ENCODE data around the gene CADM1.

The CADM1 gene

GRCh38 chr11:115247361-115247760, 256.9 kb downstream of the CADM1 start:
- TF ChIP-seq, protein P1, sequence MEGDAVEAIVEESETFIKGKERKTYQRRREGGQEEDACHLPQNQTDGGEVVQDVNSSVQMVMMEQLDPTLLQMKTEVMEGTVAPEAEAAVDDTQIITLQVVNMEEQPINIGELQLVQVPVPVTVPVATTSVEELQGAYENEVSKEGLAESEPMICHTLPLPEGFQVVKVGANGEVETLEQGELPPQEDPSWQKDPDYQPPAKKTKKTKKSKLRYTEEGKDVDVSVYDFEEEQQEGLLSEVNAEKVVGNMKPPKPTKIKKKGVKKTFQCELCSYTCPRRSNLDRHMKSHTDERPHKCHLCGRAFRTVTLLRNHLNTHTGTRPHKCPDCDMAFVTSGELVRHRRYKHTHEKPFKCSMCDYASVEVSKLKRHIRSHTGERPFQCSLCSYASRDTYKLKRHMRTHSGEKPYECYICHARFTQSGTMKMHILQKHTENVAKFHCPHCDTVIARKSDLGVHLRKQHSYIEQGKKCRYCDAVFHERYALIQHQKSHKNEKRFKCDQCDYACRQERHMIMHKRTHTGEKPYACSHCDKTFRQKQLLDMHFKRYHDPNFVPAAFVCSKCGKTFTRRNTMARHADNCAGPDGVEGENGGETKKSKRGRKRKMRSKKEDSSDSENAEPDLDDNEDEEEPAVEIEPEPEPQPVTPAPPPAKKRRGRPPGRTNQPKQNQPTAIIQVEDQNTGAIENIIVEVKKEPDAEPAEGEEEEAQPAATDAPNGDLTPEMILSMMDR (IDR thresholded peaks at IDR 0.05; ENCODE audit: low read depth, low read length, poor library complexity, severe bottlenecking) = no peak
- no peak for TF ChIP-seq EZH2phosphoT487 (IDR thresholded peaks at IDR 0.05; ENCODE audit: borderline replicate concordance, low read length)
- Histone ChIP-seq H3K4me1 (ENCODE audit: control insufficient read depth, low read length) (no peaks in the 10 kb centered on the region), H3K79me2 (ENCODE audit: control insufficient read depth, low read length) (no peaks in the 10 kb centered on the region), H3K4me3 (ENCODE audit: low read length) (no peak overlapping the region), H3K36me3 (ENCODE audit: control insufficient read depth, low read length) (no peaks in the 10 kb centered on the region), H3K27me3 (ENCODE audit: control insufficient read depth, low read length) (no peaks in the 10 kb centered on the region), H3F3A (ENCODE audit: control insufficient read depth, insufficient read depth) (no peaks in the 10 kb centered on the region), H3K9me2 (replicated peaks; ENCODE audit: control insufficient read depth, low read length) (no peaks in the 10 kb centered on the region), H3K9me3 (ENCODE audit: control insufficient read depth, insufficient read depth, low read length) (no peaks in the 10 kb centered on the region), H3K4me2 (ENCODE audit: low read length) (no peak overlapping the region), H4K20me1 (ENCODE audit: control insufficient read depth, insufficient read depth, low read depth, low read length) (no peaks in the 10 kb centered on the region), H3K27ac (ENCODE audit: low read depth, low read length) (no peak overlapping the region)

- Histone ChIP-seq H3K4me1 (ENCODE audit: control insufficient read depth, low read length) (no peaks in the 10 kb centered on the region), H3K27me3 (ENCODE audit: control insufficient read depth, low read length) (no peaks in the 10 kb centered on the region)
Observed at GRCh38 chr11:115244758-115245157, 259.5 kb downstream of the CADM1 start.

GRCh38 chr11:115244296-115244695, 259.9 kb downstream of the CADM1 start:
- Histone ChIP-seq H3K79me2 (ENCODE audit: control insufficient read depth, low read length) (no peaks in the 10 kb centered on the region), H4K20me1 (ENCODE audit: control insufficient read depth, insufficient read depth, low read depth, low read length) (no peaks in the 10 kb centered on the region), H3F3A (ENCODE audit: control insufficient read depth, insufficient read depth) (no peaks in the 10 kb centered on the region), H3K36me3 (ENCODE audit: control insufficient read depth, low read length) (no peaks in the 10 kb centered on the region), H3K9me2 (replicated peaks; ENCODE audit: control insufficient read depth, low read length) (no peaks in the 10 kb centered on the region), H3K4me1 (ENCODE audit: control insufficient read depth, low read length) (no peaks in the 10 kb centered on the region), H3K4me3 (ENCODE audit: low read length) (no peak overlapping the region), H3K27ac (ENCODE audit: low read depth, low read length) (no peak overlapping the region), H3K9me3 (ENCODE audit: control insufficient read depth, insufficient read depth, low read length) (no peaks in the 10 kb centered on the region), H3K4me2 (ENCODE audit: low read length) (no peak overlapping the region), H3K27me3 (ENCODE audit: control insufficient read depth, low read length) (no peaks in the 10 kb centered on the region)
- TF ChIP-seq, protein P1 (IDR thresholded peaks at IDR 0.05; ENCODE audit: low read depth, low read length, poor library complexity, severe bottlenecking) = no peak
- no peak for TF ChIP-seq EZH2phosphoT487 (IDR thresholded peaks at IDR 0.05; ENCODE audit: borderline replicate concordance, low read length)

More at GRCh38 chr11:115244758-115245157, 259.5 kb downstream of the CADM1 start:
- Histone ChIP-seq H3K9me3 (ENCODE audit: control insufficient read depth, insufficient read depth, low read length) (no peaks in the 10 kb centered on the region), H3K9me2 (replicated peaks; ENCODE audit: control insufficient read depth, low read length) (no peaks in the 10 kb centered on the region), H4K20me1 (ENCODE audit: control insufficient read depth, insufficient read depth, low read depth, low read length) (no peaks in the 10 kb centered on the region), H3K4me3 (ENCODE audit: low read length) (no peak overlapping the region), H3K79me2 (ENCODE audit: control insufficient read depth, low read length) (no peaks in the 10 kb centered on the region), H3F3A (ENCODE audit: control insufficient read depth, insufficient read depth) (no peaks in the 10 kb centered on the region), H3K36me3 (ENCODE audit: control insufficient read depth, low read length) (no peaks in the 10 kb centered on the region), H3K27ac (ENCODE audit: low read depth, low read length) (no peak overlapping the region), H3K4me2 (ENCODE audit: low read length) (no peak overlapping the region)
- no peak for TF ChIP-seq EZH2phosphoT487 (IDR thresholded peaks at IDR 0.05; ENCODE audit: borderline replicate concordance, low read length)
- TF ChIP-seq, protein P1 (IDR thresholded peaks at IDR 0.05; ENCODE audit: low read depth, low read length, poor library complexity, severe bottlenecking) = no peak
